GM19397 (cell line): Measurements from ENCODE around the gene MCF2L.
"Not testable (repeated sequence)": the region's sequence is repeated elsewhere in the genome, so short reads cannot be mapped to it uniquely, and the experiment has no call there.

Source experiments
- ATAC-seq: cut with Tn5 transposase; IDR thresholded peaks from one replicate; pipeline ENCODE4 v1.9.1; 2021; ENCODE audit warnings: mild to moderate bottlenecking, moderate library complexity; ENCODE audit not compliant: unreplicated experiment

The MCF2L gene

DNA sequence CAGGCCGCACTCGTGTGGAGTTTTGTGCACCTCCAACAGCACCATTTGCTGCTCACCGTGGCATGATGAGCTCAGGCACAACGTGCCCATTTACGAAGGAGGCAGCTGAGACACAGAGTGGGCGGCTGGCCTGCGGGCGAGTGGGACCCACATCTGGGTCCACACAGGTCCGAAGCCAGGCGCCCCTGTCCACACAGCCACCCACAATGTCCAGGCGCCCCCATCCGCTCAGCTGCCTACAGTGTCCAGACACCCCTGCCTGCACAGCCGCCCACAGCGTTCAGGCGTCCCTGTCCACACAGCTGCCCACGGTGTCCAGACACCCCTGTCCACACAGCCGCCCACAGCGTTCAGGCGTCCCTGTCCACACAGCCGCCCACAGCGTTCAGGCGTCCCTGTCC is 94.1 kb downstream of the MCF2L start:
- ATAC-seq: no peak

DNA sequence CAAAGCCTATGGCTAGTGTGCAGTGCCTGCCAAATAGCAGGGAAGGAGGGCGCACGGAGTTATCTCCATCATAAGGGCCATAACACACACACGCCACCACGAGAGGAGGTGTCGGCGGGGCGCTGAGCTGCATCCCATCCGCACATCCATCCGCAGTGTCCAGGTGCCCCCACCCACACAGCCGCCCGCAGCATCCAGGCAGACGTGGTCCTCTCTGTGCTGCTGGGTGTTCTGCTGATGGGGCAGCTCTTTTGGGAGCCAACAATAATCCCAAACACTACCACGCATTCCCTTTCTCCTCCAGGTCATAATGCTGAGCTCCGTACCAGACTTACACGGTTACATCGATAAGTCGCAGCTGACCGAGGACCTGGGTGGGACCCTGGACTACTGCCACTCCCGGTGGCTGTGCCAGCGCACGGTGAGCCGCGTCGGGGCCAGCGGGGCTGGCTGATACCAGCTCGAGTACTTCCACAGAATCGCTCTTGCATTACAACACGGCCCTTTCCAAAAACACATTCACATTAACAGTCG is 95.1 kb downstream of the MCF2L start:
- ATAC-seq: no peak

DNA sequence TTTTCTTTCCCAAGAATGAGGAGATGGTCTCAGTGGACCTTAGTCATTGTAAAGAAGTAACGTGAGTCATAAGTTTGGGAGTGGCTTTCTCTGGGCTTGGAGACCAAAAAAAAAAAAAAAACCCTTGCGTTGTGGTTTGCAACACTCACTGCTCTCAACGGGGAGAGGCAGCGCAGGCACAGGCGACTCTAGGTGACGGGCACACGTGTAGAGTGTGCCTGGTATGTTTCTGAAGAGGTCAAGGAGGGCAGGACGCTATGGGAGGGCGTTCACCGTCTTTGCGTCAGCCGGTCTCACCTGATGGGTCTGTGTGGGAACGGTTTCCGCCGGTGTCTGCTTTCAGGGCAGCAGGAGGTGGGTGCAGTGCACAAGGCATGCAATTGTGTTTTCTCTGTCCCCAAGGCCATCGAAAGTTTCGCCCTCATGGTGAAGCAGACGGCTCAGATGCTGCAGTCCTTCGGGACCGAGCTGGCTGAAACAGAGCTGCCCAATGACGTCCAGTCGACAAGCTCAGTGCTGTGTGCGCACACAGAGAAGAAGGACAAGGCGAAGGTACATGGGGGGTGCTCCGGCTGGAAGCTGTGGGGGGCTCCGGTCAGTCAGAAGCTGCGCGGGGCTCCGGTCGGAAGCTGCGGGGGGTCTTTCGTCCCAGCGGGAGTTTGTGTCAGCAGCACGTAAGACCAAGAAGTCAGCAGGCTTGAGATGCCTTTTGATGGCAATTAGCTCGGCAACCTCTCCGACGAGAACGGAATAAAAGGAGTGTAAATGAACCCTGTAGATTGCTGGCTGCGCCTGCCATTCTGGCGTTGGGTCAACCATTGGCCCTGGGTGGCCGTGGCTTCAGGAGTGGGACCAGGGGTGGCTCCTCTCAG is 95.8 kb downstream of the MCF2L start:
- no peak for ATAC-seq

DNA sequence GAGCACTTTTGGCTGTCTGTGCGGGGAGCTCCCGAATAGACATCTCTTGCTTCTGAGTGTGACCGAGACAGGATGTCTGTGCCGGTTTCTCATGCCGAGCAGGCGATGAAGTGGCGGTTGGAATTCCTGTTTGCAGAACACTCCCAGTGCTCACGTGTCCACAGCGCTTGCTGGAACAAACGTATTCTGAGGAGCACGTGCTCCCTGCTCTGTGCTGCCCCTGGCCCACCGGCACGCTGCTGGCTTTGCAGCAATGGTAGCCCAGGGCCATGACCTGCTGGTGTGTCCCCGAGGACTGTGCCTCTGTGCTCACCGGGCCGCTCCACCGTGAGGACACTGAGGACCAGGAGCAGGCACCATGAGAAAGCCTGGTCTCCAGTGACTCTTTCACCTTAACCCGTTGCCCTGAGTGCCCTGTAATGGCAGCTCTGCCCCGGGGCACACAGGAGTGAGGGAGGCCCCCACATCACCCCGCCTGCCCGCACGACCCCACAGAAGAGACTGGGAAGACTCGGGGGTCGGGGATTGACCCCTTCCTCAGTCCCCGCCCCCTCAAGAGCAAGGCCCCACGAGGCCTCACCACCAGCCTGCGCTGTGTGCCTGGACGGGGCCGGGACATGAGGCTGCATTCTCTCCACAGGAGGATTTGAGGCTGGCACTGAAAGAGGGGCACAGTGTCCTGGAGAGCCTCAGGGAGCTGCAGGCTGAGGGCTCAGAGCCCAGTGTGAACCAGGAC is 96.6 kb downstream of the MCF2L start:
- ATAC-seq: no peak

DNA sequence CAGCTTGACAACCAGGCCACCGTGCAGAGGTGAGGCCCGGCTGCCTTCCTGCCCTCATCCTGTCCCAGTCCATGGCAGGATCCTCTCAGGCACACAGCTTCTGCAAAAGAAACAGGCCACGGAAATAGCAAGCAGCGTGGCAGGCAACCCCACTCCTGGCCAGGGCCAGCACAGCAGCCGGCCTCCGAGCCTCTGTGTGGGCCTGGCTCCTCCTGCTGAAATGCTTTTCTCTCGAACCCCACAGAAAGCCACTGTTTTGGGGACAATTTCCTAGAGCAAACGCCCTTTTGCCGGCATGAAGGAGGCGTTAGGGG is 97.1 kb downstream of the MCF2L start:
- no peak for ATAC-seq

DNA sequence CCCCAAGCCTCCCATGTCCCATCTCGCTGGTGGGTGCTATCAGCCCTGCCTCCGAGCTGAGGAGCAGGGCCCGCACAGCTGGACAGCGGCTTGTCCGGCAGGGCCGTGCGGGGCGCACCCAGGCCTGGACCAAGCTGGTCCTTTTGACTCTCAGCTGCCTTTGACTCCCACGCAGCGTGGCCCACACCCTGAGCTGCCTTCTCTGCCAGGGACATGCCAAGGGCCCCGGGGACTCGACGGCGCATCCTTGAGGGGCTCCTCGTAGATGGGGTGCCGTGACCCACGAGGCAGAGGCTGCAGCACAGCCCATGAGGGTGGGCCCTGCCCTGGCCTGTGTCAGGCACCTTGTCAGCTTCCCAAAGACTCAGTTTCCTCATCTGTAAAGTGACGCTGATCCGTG is 97.7 kb downstream of the MCF2L start:
- no peak for ATAC-seq

DNA sequence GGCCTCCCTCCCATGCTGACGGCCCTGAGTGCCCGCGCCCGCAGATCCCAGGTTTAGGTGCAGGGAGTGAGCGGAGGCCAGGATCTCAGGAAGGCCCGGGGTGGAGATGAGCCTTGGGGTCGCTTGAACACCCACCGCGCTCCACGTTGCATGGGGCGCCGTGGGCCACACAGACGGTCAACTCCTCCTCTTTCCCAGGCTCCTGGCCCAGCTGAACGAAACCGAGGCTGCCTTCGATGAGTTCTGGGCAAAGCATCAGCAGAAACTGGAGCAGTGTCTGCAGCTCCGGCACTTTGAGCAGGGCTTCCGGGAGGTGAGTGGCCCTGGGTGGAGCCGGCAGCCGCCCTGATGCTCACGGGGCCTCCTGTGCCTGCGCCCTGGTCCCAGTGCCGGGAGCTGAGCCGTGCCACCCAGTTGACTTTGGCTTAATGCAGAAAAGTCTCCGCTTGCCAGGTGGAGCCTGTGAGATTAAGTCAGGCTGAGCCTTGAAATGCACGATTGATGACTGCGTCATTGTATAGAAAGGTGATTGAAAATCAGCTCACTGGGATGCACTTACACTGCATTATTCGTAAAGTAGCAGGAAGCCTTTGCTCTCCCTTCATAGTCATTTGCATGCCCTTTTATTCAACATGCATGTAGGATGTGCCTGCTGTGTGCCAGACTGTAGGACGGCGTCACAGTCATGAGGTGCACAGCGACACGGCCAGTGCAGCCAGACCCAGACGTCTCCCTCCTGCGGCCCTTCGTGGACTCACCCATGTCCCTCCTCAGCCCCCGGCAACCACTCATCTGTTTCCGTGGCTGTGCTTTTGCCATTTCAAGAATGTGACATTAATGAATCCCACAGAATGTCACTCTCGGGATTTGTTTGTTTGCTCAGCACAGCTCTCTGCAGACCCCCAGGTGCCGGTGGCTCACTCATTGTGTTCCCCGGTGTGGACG is 101.1 kb downstream of the MCF2L start:
- no peak for ATAC-seq

DNA sequence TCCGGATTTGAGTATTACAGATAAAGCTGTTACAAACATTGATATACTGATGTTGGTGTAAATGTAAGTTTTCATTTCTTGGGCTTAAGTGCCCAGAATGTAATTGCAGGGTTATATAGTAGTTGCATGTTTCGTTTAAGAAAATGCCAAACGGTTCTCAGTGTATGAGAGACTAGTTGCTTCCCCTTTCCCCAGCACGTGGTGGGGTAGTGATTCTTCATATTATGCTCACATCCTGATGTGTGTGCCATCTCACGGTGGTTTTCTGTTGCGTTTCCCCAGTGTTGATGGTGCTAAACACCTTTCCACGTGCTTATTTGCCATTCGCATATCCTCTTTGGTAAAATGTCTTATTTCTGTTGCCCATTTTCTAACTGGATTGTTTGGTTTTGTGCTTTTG is 101.8 kb downstream of the MCF2L start:
- ATAC-seq: no peak

DNA sequence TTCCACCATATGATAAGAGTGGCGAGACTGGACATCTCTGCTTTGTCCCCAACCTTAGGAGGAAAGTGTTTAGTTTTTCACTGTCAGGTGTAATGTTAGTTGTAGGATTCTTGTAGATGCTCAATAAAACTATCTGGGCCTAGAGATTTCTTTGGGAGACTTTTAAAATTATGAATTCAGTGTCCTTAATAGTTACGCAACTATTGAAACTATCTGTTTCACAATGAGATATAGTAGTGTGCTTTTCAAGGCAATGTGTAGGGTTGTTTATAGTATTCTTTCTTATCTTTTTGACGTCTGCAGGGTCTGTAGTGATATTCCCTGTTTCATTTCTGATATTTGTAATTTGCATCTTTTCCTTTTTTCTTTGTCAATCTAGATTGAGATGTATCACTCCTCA is 103.4 kb downstream of the MCF2L start:
- ATAC-seq: no peak

DNA sequence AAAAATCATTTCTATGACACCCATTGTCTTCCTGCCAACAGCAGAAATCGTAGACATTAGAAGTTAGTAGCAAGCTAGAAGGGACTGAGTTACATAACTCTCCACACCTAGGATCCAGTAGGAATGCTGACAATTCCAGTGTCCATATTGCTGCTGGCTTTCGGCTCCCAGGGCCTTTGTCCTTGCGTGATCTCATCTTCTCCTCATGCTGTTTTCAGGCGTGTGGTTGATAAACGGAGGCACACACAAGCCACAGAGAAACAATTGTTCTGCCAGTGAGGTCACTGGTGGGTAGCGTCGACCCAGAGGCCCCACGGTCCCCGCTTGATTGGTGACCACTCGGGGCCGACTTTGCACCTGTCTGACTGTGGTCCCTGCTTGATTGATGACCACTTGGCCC is 104.9 kb downstream of the MCF2L start:
- no peak for ATAC-seq

DNA sequence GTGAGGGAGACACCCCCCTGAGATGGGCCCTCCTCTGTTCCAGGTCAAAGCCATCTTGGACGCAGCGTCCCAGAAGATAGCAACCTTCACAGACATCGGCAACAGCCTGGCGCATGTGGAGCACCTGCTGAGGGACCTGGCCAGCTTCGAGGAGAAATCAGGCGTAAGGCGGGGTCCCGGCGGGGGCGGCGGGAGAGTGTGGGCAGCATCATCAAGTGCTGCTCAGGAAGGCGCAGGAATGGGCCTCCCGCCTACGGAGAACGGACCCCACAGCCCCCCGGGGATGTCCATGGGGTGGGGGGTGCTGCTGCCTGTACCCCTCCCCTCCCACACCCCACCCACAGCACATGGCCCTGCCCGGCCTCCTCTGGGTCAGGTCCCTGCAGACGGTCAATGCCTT is 105.4 kb downstream of the MCF2L start:
- no peak for ATAC-seq

DNA sequence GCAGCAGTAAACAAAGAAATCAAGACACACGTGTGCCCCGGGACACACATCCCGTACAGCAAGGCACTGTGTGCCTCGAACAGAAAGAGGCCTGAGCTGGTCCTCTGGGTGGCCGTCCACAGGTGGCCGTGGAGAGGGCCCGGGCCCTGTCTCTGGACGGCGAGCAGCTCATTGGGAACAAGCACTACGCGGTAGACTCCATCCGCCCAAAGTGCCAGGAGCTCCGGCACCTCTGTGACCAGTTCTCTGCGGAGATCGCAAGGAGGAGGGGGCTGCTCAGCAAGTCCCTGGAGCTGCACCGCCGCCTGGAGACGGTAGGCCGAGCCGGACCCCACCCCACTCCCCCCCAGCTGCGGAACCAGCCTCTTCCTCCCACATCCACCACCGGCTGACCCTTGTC is 105.9 kb downstream of the MCF2L start:
- ATAC-seq: no peak

DNA sequence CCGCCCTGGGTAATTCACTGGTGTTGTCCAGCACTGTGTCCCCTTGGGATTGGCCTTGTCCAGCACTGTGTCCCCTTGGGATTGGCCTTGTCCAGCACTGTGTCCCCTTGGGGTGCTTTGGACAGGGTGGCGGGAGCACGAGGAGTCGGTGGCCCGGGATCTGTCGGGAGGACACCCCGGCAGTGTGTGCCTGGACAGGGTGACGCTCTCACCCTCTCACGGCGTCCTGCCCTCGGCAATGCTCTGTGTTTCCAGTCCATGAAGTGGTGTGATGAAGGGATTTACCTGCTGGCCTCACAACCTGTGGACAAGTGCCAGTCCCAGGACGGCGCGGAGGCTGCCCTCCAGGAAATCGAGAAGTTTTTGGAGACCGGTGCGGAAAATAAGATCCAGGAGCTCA is 106.7 kb downstream of the MCF2L start:
- no peak for ATAC-seq

DNA sequence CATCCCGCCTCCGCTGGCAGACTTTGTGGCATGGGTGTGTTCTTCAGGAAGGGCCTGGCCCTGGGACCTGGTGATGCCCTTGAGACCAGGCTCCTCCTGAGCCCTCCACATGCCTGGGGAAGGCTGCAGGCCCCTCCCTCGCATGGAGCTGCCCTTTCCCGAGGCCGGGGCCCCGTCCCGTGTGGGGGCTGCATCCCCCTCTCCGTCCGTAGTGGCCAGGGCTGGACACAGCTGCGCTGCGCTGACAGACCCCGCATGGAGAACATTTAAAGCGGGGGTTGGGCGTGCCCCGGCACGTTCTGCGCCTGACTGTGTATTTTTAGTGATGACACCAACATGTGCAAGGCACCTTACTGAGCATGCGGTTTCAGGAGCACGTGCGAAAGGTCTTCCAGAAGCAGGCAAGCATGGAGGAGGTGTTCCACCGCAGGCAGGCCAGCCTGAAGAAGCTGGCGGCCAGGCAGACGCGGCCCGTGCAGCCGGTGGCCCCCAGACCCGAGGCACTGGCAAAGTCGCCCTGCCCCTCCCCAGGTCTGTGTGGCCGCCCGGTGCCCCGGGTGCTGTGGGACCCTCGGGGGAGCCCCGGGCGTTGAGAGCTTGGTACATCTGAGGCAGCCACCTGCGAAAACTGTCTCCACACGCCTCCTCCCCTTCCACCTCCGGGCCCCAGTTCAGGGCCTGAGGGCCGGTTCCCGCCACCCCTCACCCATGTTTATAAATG is 107.8 kb downstream of the MCF2L start:
- ATAC-seq: no peak

DNA sequence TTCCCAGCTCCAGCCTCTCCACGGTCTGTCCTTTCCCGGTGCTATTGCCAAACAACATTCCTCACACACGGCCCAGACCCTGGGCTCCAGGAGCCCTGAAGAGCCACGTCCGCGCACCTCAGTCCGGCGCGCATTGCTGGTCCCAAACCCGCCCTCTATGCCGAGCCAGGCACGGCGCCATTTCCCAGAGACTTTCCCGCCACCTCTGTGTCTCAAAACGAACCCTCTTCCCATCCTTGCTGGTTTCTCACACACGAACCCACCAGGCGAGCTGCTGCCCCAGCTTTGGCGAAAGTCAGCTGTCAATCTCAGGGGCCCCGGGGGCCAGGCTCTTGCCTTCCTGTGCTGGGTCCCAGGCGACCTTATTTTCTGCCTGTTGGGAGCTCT is 108.5 kb downstream of the MCF2L start:
- no peak for ATAC-seq

DNA sequence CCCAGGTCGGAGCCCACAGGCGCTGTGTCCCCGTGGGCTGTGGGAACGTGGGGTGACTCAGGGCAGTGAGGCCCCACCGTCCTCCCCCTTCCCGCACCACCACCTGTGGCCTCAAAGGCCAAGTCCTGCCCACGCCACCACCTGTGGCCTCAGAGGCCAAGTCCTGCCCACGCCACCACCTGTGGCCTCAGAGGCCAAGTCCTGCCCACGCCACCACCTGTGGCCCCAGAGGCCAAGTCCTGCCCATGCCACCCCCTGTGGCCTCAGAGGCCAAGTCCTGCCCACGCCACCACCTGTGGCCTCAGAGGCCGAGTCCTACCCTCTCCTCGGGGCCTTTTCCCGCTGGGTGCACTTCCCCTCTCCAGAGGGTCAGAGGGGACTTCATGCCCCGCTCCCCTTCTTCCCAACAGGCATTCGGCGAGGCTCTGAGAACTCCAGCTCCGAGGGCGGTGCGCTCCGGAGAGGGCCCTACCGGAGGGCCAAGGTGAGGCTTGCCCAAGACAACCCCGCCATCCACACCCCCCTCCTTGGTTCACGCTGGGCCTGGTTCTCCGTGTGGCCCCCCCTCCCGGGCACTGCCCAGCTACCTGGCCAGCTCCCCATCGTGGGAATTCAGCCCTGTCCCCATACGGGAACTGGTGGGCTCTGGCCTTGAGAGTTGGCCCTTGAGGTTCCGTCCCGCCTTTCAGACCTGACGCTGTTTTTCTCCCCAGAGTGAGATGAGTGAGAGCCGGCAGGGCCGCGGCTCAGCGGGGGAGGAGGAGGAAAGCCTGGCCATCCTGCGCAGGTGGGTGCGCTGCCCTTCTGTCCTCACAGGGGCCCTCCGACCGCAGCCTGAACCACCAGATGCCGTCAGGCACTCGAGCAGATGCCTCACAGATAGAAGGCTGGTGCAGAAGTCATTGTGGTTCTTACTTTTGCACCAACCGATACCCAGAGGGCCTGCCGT is 109.2 kb downstream of the MCF2L start:
- ATAC-seq: no peak

DNA sequence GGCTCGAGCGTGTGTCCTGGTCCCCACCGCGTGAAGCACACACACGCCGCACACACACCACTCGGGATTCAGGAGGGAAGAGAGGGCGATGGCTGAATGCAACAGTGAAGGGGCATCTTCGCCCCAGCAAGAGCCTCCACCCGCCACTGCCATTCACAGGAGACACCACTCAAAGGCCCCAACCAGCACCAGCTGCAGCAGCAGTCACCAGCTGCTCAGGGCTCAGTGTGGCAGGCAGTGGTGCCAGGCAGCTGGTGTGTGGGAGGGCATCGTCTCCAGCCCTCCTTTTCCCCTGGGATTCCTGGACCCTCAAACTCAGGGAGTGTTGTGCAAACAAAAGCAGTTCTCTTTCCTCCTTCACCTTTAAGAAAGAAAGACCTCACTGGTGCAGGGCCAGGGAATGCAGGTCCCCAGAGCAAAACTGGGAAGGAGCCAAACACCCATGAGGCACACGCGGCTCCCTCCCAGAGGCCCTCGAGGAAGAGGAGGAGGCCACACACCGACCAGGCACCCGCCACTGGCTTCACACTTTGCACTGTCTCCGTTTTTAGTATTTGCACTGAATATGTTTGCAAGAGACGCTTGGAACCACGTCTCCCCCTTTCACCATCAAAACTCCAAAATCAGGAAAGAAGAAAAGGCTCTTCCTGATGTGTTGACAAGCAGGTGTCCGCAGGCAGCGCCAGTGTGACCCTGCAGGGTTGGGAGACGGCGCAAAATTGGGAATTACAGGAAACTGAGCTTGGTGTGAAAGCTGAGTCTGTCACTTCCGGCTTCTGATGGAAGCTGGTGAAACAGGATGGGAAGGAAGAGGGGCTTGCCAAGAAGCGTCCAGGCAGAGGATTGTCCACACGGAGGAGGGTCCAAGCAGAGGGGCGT is 110.1 kb downstream of the MCF2L start:
- no peak for ATAC-seq

DNA sequence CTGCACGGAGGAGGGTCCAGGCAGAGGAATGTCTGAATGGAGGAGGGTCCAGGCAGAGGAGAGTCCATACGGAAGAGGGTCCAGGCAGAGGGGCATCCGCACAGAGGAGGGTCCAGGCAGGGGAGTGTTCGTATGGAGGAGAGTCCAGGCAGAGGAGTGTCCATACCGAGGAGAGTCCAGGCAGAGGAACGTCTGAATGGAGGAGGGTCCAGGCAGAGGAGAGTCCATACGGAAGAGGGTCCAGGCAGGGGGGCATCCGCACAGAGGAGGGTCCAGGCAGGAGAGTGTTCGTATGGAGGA is 110.7 kb downstream of the MCF2L start:
- ATAC-seq: not testable (repeated sequence)

DNA sequence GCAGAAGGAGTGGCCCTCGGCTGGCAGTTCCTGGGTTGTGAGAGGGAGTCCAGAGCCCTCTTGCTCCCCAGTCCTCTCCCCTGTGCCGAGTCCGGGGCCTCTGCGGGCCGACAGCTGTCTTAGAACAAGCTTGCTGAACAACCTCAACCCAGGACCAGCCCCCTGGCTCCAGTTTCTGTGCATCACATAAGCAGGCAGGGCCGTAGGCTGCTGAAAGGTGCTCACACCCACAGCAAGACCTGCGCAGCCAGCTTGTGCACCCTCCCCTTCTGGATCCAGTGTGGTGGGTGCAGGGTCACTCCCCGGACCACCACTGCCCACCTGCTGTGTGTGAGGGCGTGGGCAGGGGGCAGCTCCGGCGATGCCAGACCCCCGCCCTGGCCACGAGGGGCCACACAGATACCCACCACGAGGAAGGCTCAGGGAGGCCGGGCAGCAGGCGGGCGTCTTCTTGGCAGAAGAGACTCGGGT is 111.4 kb downstream of the MCF2L start:
- ATAC-seq: no peak
